ENCODE results near the gene PPP1R12B. TPM values are rescaled to one million over a fixed set of nuclear protein-coding genes. Genes with fewer than 3 reads are reported as not detected.

Gene PPP1R12B, protein sequence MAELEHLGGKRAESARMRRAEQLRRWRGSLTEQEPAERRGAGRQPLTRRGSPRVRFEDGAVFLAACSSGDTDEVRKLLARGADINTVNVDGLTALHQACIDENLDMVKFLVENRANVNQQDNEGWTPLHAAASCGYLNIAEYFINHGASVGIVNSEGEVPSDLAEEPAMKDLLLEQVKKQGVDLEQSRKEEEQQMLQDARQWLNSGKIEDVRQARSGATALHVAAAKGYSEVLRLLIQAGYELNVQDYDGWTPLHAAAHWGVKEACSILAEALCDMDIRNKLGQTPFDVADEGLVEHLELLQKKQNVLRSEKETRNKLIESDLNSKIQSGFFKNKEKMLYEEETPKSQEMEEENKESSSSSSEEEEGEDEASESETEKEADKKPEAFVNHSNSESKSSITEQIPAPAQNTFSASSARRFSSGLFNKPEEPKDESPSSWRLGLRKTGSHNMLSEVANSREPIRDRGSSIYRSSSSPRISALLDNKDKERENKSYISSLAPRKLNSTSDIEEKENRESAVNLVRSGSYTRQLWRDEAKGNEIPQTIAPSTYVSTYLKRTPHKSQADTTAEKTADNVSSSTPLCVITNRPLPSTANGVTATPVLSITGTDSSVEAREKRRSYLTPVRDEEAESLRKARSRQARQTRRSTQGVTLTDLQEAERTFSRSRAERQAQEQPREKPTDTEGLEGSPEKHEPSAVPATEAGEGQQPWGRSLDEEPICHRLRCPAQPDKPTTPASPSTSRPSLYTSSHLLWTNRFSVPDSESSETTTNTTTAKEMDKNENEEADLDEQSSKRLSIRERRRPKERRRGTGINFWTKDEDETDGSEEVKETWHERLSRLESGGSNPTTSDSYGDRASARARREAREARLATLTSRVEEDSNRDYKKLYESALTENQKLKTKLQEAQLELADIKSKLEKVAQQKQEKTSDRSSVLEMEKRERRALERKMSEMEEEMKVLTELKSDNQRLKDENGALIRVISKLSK
- total RNA-seq: 100 to 1,000 TPM in 1 of 2 donors, 10 to 100 TPM in 1; 37.0 to 122 TPM
- 1 to 10 TPM; 6.0 to 7.0 TPM for polyA plus RNA-seq
- long read RNA-seq, donor 1, partial matches to known transcripts: 61 of 68 reads
- long read RNA-seq, donor 1, other reads (novel, unspliced or antisense): 0 of 68 reads
- long read RNA-seq, donor 2, partial matches to known transcripts: 28 of 28 reads
- long read RNA-seq, donor 2, other reads (novel, unspliced or antisense): 0 of 28 reads
- long read RNA-seq, donor 3, partial matches to known transcripts: 41 of 42 reads
- long read RNA-seq, donor 3, other reads (novel, unspliced or antisense): 0 of 42 reads
- long read RNA-seq, donor 4: 0 reads
- long read RNA-seq, donor 5, partial matches to known transcripts: 0 of 2 reads
- long read RNA-seq, donor 5, other reads (novel, unspliced or antisense): 0 of 2 reads

DNA sequence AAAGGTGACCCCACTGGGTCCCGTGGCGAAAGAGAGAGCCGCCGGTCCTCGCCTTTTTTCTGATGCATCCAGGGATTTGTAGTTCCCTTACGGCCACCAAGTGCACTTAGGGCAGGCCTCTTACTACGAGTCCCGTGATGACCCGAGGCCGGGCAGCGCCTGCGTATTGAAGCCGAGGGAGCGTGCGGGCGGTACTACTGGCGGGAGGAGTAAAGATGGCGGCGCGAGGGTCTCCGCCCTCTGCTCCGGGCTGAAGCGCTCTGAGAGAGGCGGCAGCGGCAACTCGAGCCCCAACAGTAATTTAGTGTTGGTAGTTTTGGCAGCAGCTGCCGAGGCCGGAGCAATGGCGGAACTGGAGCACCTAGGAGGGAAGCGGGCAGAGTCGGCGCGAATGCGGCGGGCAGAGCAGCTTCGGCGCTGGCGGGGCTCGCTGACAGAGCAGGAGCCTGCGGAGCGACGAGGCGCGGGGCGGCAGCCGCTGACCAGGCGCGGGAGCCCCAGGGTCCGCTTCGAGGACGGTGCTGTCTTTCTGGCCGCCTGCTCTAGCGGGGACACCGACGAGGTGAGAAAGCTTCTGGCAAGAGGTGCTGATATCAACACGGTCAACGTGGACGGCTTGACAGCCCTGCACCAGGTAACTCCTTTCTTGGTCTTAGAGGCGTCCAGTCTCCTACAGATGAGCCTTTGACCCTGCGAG, at the start of gene PPP1R12B:
Gene PPP1R12B (plus strand): TSS at position 191 of the 697 bp plus-strand sequence. CDS start 153 bp downstream, at position 344.
- peak; percentile 99 to 100 (median 99) for DNase-seq
- TF ChIP-seq, protein P1, sequence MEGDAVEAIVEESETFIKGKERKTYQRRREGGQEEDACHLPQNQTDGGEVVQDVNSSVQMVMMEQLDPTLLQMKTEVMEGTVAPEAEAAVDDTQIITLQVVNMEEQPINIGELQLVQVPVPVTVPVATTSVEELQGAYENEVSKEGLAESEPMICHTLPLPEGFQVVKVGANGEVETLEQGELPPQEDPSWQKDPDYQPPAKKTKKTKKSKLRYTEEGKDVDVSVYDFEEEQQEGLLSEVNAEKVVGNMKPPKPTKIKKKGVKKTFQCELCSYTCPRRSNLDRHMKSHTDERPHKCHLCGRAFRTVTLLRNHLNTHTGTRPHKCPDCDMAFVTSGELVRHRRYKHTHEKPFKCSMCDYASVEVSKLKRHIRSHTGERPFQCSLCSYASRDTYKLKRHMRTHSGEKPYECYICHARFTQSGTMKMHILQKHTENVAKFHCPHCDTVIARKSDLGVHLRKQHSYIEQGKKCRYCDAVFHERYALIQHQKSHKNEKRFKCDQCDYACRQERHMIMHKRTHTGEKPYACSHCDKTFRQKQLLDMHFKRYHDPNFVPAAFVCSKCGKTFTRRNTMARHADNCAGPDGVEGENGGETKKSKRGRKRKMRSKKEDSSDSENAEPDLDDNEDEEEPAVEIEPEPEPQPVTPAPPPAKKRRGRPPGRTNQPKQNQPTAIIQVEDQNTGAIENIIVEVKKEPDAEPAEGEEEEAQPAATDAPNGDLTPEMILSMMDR (IDR thresholded peaks at IDR 0.05; ENCODE audit: control extremely low read depth, extremely low read depth): no peak

DNA sequence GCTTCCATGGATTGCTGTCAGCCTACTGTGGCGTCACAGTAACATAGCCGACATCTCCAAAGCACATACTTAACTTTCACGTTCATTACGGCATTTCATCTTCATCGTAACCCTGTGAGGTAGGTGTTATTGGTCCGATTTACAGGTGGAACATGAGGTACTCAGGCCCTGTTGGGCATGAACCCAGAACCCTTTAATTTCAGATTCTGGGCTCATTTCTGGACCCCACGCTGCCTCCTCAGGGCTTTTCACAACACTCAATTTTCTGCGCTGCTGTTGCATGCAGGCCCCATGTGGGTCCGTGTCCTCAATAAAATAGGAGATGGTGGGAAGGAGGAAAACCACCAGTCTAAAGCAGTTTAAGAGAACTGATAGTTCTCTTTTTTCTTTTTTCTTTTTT, 46.3 kb upstream of the PPP1R12B start:
- TF ChIP-seq, protein P1 (IDR thresholded peaks at IDR 0.05; ENCODE audit: control extremely low read depth, extremely low read depth): no peak

More for the DNA sequence above, at the start of gene PPP1R12B:
- Histone ChIP-seq H3K4me3 (peak within 1 kb of the TSS; percentile 79), H3K27ac (ENCODE audit: low read depth in 1 of 2, low read length in 1 of 2) (peak within 1 kb of the TSS; percentile 89 to 95), H3K9me3 (ENCODE audit: control insufficient read depth in 4 of 4, insufficient read depth in 3 of 4, low read length in 3 of 4) (no peaks in the 10 kb centered on the region), H3K4me1 (ENCODE audit: control insufficient read depth in 5 of 5, insufficient read depth in 5 of 5, low read length in 5 of 5) (peaks cover 2 to 12% (median 6%) of the 10 kb centered on the region in 5 donors), H3K27me3 (ENCODE audit: control insufficient read depth in 3 of 3, insufficient read depth in 3 of 3, low read length in 2 of 3) (no peaks in the 10 kb centered on the region), H3K36me3 (ENCODE audit: control insufficient read depth in 4 of 4, insufficient read depth in 4 of 4, low read length in 4 of 4) (no peaks in the 10 kb centered on the region), H3K9ac (ENCODE audit: insufficient read depth in 1 of 2, low read length in 2 of 2) (peak within 1 kb of the TSS; percentile 72 to 93)
- 0% methylated on average over 60 of the region's 60 CpGs for WGBS, 2 donors
- ATAC-seq (ENCODE audit: insufficient read depth, low FRiP score): peak; percentile 99

DNA sequence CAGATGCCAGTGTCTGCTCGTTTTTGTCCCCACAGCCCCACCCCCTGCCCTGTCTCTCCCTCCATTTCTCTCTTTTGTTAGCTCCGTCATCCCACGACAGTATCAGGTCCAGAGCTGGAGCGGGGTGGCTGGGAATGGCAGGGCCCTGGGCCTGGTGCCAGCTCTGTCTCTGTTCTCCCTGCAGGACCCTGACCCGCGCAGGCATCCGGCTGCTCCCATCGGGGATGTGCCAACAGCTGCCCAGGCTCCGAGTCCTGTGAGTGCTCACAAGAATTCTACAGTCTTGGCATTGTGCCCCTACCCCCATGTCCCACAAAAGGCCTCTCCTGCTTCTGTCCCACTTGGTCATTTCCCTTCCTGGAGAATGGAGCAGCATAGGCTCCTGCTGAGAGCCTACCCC, 44.1 kb upstream of the PPP1R12B start:
- TF ChIP-seq, protein P1 (IDR thresholded peaks at IDR 0.05; ENCODE audit: control extremely low read depth, extremely low read depth): no peak
- no peak for ATAC-seq (ENCODE audit: insufficient read depth, low FRiP score)

More for the DNA sequence above, 46.3 kb upstream of the PPP1R12B start:
- no peaks in the 10 kb centered on the region for H3K36me3 ChIP-seq (ENCODE audit: control insufficient read depth in 4 of 4, insufficient read depth in 4 of 4, low read length in 4 of 4)
- H3K27me3 ChIP-seq (ENCODE audit: control insufficient read depth in 3 of 3, insufficient read depth in 3 of 3, low read length in 2 of 3): no peaks in the 10 kb centered on the region
- WGBS, 2 donors: 95% methylated on average over 9 of the region's 9 CpGs
- H3K9ac ChIP-seq (ENCODE audit: insufficient read depth in 1 of 2, low read length in 2 of 2): no peak overlapping the region
- ATAC-seq (ENCODE audit: insufficient read depth, low FRiP score) (no peak), DNase-seq (no peak)
- no peak overlapping the region for H3K27ac ChIP-seq (ENCODE audit: low read depth in 1 of 2, low read length in 1 of 2)
- H3K9me3 ChIP-seq (ENCODE audit: control insufficient read depth in 4 of 4, insufficient read depth in 3 of 4, low read length in 3 of 4): no peaks in the 10 kb centered on the region
- no peak overlapping the region for H3K4me3 ChIP-seq
- H3K4me1 ChIP-seq (ENCODE audit: control insufficient read depth in 5 of 5, insufficient read depth in 5 of 5, low read length in 5 of 5): peaks cover 0 to 6% (median 0%) of the 10 kb centered on the region in 5 donors

More for the DNA sequence above, 44.1 kb upstream of the PPP1R12B start:
- Histone ChIP-seq H3K9me3 (ENCODE audit: control insufficient read depth in 4 of 4, insufficient read depth in 3 of 4, low read length in 3 of 4) (no peaks in the 10 kb centered on the region), H3K27me3 (ENCODE audit: control insufficient read depth in 3 of 3, insufficient read depth in 3 of 3, low read length in 2 of 3) (no peaks in the 10 kb centered on the region), H3K36me3 (ENCODE audit: control insufficient read depth in 4 of 4, insufficient read depth in 4 of 4, low read length in 4 of 4) (no peaks in the 10 kb centered on the region), H3K4me3 (no peak overlapping the region), H3K27ac (ENCODE audit: low read depth in 1 of 2, low read length in 1 of 2) (no peak overlapping the region), H3K4me1 (ENCODE audit: control insufficient read depth in 5 of 5, insufficient read depth in 5 of 5, low read length in 5 of 5) (peaks cover 0 to 6% (median 0%) of the 10 kb centered on the region in 5 donors), H3K9ac (ENCODE audit: insufficient read depth in 1 of 2, low read length in 2 of 2) (no peak overlapping the region)
- DNase-seq: peak in 2 of 3 donors; percentile 16 to 28
- WGBS, 2 donors: 68 to 80% methylated on average over 9 of the region's 9 CpGs
